Adrenal gland (tissue), 5 donors: ENCODE results near the gene NCF4.

Experiments
- POLR2A ChIP-seq, 2 donors: fragments of 450-650 bp; IDR thresholded peaks; one replicate each; pipeline ENCODE4 v1.6.1; 2017; ENCODE audit warnings: antibody characterized with exemption in 2 of 2, mild to moderate bottlenecking in 2 of 2, moderate library complexity in 1 of 2
- TF ChIP-seq, protein P1 (sequence below), 6 experiments: fragments of 450-650 bp in 4 of 6; fragments of 200-600 bp in 2 of 6; sonication (generic) in 1 of 6; IDR thresholded peaks; 1 replicate in 5 of 6; 2 replicates in 1 of 6; pipeline versions ENCODE4 v1.5.1 to v1.8.0; 2016 to 2021; ENCODE audit warnings: antibody characterized with exemption in 6 of 6, mild to moderate bottlenecking in 2 of 6, moderate library complexity in 1 of 6
- donor health status: DM: no; HTN: no; CAD: no.

DNA sequence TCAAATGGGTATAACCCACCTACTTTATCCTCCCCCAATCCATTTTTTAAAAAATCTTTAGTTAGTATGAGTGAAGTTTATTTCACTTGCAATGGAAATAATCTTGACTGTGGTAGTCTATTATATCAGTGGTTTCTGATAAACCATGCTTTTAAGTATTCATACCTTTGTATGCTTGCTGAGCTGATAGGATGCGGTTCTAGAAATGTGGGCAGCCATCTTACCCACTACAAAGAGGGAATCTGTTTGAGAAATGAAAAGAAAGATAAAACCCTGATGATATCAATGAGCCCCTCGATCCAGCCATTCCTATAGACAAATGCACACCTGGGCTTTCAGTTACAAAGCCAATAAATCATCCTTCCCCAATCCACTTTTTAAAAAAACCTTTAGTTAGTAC lies 30.2 kb upstream of the NCF4 start:
- TF ChIP-seq, protein P1, sequence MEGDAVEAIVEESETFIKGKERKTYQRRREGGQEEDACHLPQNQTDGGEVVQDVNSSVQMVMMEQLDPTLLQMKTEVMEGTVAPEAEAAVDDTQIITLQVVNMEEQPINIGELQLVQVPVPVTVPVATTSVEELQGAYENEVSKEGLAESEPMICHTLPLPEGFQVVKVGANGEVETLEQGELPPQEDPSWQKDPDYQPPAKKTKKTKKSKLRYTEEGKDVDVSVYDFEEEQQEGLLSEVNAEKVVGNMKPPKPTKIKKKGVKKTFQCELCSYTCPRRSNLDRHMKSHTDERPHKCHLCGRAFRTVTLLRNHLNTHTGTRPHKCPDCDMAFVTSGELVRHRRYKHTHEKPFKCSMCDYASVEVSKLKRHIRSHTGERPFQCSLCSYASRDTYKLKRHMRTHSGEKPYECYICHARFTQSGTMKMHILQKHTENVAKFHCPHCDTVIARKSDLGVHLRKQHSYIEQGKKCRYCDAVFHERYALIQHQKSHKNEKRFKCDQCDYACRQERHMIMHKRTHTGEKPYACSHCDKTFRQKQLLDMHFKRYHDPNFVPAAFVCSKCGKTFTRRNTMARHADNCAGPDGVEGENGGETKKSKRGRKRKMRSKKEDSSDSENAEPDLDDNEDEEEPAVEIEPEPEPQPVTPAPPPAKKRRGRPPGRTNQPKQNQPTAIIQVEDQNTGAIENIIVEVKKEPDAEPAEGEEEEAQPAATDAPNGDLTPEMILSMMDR (IDR thresholded peaks at IDR 0.05) = no peak
- no peak for TF ChIP-seq POLR2A (IDR thresholded peaks at IDR 0.05)
